Sigmoid colon (tissue), 4 donors: ENCODE data around the gene PSENEN.

Experiments used
- CTCF ChIP-seq, 4 experiments: fragments of 450-650 bp in 3 of 4; fragments of 200-600 bp in 1 of 4; IDR thresholded peaks; one replicate each; pipeline ENCODE4 v1.5.1; 2016 to 2019; ENCODE audit warnings: antibody characterized with exemption in 4 of 4, mild to moderate bottlenecking in 3 of 4, moderate library complexity in 2 of 4
- EP300 ChIP-seq, 4 donors: sonication (generic); formaldehyde crosslinking; IDR thresholded peaks; one replicate each; pipeline ENCODE4 v1.6.1; 2017; ENCODE audit warnings: antibody characterized with exemption in 4 of 4
- POLR2A ChIP-seq, 2 donors: fragments of 450-650 bp; IDR thresholded peaks; one replicate each; pipeline ENCODE4 v1.6.1; 2016; ENCODE audit warnings: antibody characterized with exemption in 2 of 2, mild to moderate bottlenecking in 2 of 2, moderate library complexity in 2 of 2

GRCh38 chr19:35781650-35782049 lies 36.2 kb downstream of the PSENEN start:
- TF ChIP-seq CTCF (IDR thresholded peaks at IDR 0.05) (no peak), POLR2A (IDR thresholded peaks at IDR 0.05) (no peak), EP300 (IDR thresholded peaks at IDR 0.05) (no peak)
